Glutamatergic neuron (in vitro differentiated cells): ENCODE results near the gene INTS1. TPM values are rescaled to one million over a fixed set of nuclear protein-coding genes. Genes with fewer than 3 reads are reported as not detected.

Experiments
- DNase-seq: peaks from one replicate; pipeline ENCODE4 v3.0.0; 2022
- H3K27ac Mint-ChIP-seq: one replicate; pipeline ENCODE4 v1.8.0; 2020; ENCODE audit warnings: mild to moderate bottlenecking, mixed read lengths, inconsistent platforms; ENCODE audit not compliant: unreplicated experiment
- H3K27me3 Mint-ChIP-seq: one replicate; pipeline ENCODE4 v1.8.0; 2020; ENCODE audit warnings: mild to moderate bottlenecking, moderate library complexity, mixed read lengths, inconsistent platforms; ENCODE audit not compliant: unreplicated experiment
- H3K36me3 Mint-ChIP-seq: one replicate; pipeline ENCODE4 v1.8.0; 2020; ENCODE audit warnings: mild to moderate bottlenecking, mixed read lengths, inconsistent platforms; ENCODE audit not compliant: unreplicated experiment
- H3K4me1 Mint-ChIP-seq: one replicate; pipeline ENCODE4 v1.8.0; 2020; ENCODE audit warnings: mild to moderate bottlenecking, low read depth, mixed read lengths, inconsistent platforms; ENCODE audit not compliant: unreplicated experiment
- H3K4me3 Mint-ChIP-seq: one replicate; pipeline ENCODE4 v1.8.0; 2020; ENCODE audit warnings: mild to moderate bottlenecking, mixed read lengths, inconsistent platforms; ENCODE audit not compliant: unreplicated experiment
- H3K9me3 Mint-ChIP-seq: one replicate; pipeline ENCODE4 v1.8.0; 2020; ENCODE audit warnings: mild to moderate bottlenecking, moderate library complexity, mixed read lengths, inconsistent platforms; ENCODE audit not compliant: unreplicated experiment
- total RNA-seq: library from RNA; stranded (reverse); fragmentation: NEBNext Ultra II Directional; extraction: Animal tissue kit (Norgen Biotek cat#: 25700); gene quantifications from one replicate; pipeline ENCODE4 v1.2.1, GENCODE V29; 2021; ENCODE audit not compliant: unreplicated experiment
- TF ChIP-seq, protein P1 (sequence below): fragments of 200-600 bp; sonication (generic); IDR thresholded peaks from one replicate; pipeline ENCODE4 v1.5.0; 2021; ENCODE audit not compliant: partially characterized antibody, unreplicated experiment

Gene INTS1
- total RNA-seq, 1 donor from 2014 or later: 108 TPM

DNA sequence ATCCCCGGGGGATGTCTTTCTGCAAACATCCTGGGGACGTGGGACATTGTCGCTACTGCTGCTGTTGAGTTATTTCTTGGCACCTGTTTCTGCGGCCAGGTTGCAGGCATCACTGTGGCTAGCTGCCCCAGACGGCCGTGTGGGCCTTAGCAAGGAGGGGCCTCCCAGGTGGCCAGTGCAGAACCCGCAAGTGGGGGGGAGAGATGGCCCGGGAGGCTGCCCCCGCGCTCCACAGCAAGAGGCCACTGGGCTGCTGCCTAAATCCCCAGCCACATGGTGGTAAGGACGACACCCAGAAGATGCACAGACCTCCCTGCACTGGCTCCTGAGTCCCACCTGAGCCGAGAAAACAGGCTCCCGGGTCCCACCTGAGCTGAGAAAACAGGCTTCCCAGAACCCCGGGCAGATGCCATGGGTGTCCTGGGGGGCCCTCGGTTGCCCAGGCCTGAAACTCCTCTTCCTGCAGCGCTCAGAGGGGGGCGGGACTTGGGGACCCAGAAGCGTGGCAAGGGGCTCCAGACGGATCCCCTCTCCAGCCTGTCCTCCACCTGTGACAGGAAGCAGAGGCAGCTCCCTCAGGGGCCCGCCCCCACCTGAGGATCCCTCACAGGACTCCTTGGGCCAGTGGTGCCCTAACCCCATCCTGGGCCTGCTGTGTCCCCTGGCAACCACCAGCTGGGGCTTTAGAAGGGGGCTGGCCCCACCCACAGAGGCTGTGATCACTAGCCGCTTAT is 25.4 kb upstream of the INTS1 start:
- no peaks in the 10 kb centered on the region for H3K9me3 Mint-ChIP-seq
- DNase-seq: no peak
- TF ChIP-seq, protein P1, sequence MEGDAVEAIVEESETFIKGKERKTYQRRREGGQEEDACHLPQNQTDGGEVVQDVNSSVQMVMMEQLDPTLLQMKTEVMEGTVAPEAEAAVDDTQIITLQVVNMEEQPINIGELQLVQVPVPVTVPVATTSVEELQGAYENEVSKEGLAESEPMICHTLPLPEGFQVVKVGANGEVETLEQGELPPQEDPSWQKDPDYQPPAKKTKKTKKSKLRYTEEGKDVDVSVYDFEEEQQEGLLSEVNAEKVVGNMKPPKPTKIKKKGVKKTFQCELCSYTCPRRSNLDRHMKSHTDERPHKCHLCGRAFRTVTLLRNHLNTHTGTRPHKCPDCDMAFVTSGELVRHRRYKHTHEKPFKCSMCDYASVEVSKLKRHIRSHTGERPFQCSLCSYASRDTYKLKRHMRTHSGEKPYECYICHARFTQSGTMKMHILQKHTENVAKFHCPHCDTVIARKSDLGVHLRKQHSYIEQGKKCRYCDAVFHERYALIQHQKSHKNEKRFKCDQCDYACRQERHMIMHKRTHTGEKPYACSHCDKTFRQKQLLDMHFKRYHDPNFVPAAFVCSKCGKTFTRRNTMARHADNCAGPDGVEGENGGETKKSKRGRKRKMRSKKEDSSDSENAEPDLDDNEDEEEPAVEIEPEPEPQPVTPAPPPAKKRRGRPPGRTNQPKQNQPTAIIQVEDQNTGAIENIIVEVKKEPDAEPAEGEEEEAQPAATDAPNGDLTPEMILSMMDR: no peak
- H3K36me3 Mint-ChIP-seq: no peaks in the 10 kb centered on the region
- peaks cover 9% of the 10 kb centered on the region for H3K4me1 Mint-ChIP-seq
- H3K27me3 Mint-ChIP-seq: peaks cover 11% of the 10 kb centered on the region
- H3K4me3 Mint-ChIP-seq: peak overlapping the region; percentile 73
- H3K27ac Mint-ChIP-seq: no peak overlapping the region

- TF ChIP-seq, protein P1: no peak
- peaks cover 9% of the 10 kb centered on the region for H3K27me3 Mint-ChIP-seq
- peaks cover 3% of the 10 kb centered on the region for H3K9me3 Mint-ChIP-seq
- no peaks in the 10 kb centered on the region for H3K36me3 Mint-ChIP-seq
- H3K27ac Mint-ChIP-seq: no peak overlapping the region
- no peak overlapping the region for H3K4me3 Mint-ChIP-seq
- no peak for DNase-seq
- no peaks in the 10 kb centered on the region for H3K4me1 Mint-ChIP-seq
Observed at GRCh38 chr7:1526271-1526754, 22.1 kb upstream of the INTS1 start.

DNA sequence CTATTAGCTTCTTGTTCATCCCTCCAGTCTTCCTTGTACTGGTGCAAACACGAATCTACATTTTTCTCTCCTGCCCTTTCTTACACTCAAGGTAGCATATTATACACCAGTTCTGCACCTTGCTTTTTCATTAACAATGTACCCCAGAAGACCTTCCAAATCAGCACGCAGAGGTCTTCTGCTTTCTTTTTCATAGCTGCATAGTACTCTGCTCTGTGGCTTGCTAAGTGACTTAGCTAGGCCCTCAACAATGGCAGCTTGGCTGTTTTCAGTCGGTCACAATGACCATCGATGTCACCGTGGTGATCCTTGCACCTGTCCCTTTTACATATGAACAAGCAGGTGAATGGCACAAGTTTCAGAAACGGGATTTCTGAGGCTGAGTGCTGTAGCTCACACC is 21.2 kb upstream of the INTS1 start:
- no peak for DNase-seq
- Mint-ChIP-seq H3K9me3 (peaks cover 4% of the 10 kb centered on the region), H3K4me1 (no peaks in the 10 kb centered on the region), H3K27me3 (peaks cover 9% of the 10 kb centered on the region), H3K36me3 (no peaks in the 10 kb centered on the region), H3K4me3 (no peak overlapping the region), H3K27ac (no peak overlapping the region)
- TF ChIP-seq, protein P1: no peak

DNA sequence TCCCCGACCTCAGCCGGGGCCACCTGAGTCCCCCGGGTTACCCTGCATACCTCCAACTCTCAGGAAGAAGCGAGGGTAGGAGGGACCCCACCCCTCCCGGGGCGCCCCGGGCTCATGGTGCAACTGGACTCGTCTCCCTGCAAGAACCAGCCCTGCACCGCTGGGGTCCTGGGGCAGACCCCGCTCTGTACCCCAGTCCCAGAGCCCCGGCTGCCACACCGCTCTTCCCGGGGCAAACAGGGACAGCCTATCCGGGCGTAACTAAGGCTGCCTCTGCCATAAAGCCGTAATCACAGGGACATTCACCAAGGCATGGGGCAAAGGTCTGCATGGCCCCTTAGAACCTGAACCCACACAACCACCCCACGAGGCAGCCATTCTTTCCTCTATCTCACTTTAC is 19.7 kb upstream of the INTS1 start:
- Mint-ChIP-seq H3K27ac (no peak overlapping the region), H3K36me3 (peaks cover 7% of the 10 kb centered on the region), H3K9me3 (peaks cover 10% of the 10 kb centered on the region), H3K4me1 (no peaks in the 10 kb centered on the region), H3K27me3 (peaks cover 11% of the 10 kb centered on the region), H3K4me3 (no peak overlapping the region)
- DNase-seq: no peak
- TF ChIP-seq, protein P1: no peak

GRCh38 chr7:1523208-1523607 is 19.0 kb upstream of the INTS1 start:
- H3K36me3 Mint-ChIP-seq: peaks cover 7% of the 10 kb centered on the region
- no peak overlapping the region for H3K4me3 Mint-ChIP-seq
- no peak for DNase-seq
- peaks cover 14% of the 10 kb centered on the region for H3K27me3 Mint-ChIP-seq
- peaks cover 10% of the 10 kb centered on the region for H3K9me3 Mint-ChIP-seq
- no peak overlapping the region for H3K27ac Mint-ChIP-seq
- TF ChIP-seq, protein P1: no peak
- H3K4me1 Mint-ChIP-seq: no peaks in the 10 kb centered on the region
